Measurements from ENCODE around the gene CER1. TPM values are rescaled to one million over a fixed set of nuclear protein-coding genes. Genes with fewer than 3 reads are reported as not detected.

The CER1 gene
- total and polyA plus RNA-seq, 10 of the 15 experiments (the other 5 are each of a cell fraction or from before 2014, with no cell fraction given): not detected

DNA sequence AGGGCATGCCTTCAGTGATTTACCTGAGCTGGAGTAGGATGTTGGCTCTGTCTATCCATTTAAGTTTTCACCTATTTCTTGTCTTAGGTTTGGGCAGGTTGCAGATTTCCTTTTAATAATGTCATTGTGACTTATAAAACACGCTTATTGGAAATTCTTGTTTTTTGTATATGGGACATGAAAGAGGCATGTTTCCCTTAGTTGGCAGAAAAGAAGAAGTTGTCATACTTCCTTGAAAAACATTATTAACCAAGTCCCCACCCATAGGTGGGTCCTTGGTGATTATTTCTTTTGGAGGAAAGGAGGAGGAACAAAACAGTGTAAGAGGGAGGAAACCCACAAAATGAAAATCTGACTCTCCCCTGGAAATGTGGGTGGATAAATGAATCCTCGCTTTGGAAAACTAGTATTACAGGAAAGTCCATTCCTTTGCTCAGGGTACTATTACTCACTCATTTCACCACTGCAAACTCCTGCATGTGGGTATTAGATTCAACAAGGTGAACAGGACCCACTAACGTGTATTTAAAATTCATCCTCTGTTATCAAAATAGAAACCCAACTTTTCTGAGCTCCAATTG lies 9.3 kb downstream of the CER1 start:
- TF ChIP-seq ZNF274 (IDR thresholded peaks at IDR 0.05; ENCODE audit: insufficient read depth, insufficient read length): no peak
- no peak for TF ChIP-seq SMAD1 (IDR thresholded peaks at IDR 0.05; ENCODE audit: low read depth, partially characterized antibody)
- no peak for TF ChIP-seq BRCA1 (IDR thresholded peaks at IDR 0.05; ENCODE audit: low read depth, low read length)
- no peak for TF ChIP-seq WRNIP1 (IDR thresholded peaks at IDR 0.05; ENCODE audit: borderline replicate concordance, low read depth, low read length)
- TF ChIP-seq ZBED1 (IDR thresholded peaks at IDR 0.05; ENCODE audit: borderline replicate concordance): no peak
- no peak for TF ChIP-seq SUZ12 (IDR thresholded peaks at IDR 0.05; ENCODE audit: unreplicated experiment)
- TF ChIP-seq DPF2 (IDR thresholded peaks at IDR 0.05): no peak
- TF ChIP-seq, protein P1, sequence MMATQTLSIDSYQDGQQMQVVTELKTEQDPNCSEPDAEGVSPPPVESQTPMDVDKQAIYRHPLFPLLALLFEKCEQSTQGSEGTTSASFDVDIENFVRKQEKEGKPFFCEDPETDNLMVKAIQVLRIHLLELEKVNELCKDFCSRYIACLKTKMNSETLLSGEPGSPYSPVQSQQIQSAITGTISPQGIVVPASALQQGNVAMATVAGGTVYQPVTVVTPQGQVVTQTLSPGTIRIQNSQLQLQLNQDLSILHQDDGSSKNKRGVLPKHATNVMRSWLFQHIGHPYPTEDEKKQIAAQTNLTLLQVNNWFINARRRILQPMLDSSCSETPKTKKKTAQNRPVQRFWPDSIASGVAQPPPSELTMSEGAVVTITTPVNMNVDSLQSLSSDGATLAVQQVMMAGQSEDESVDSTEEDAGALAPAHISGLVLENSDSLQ (IDR thresholded peaks at IDR 0.05): no peak
- TF ChIP-seq MXI1 (IDR thresholded peaks at IDR 0.05; ENCODE audit: low read depth, low read length): no peak
- no peaks in the 10 kb centered on the region for H3K4me1 ChIP-seq (ENCODE audit: control insufficient read depth, insufficient read depth, low read length)
- H3K27ac ChIP-seq (ENCODE audit: control insufficient read depth, insufficient read depth): no peak overlapping the region
- H3K27me3 ChIP-seq (replicated peaks in 1 of 2; ENCODE audit: control insufficient read depth in 2 of 2, insufficient read depth in 2 of 2, low read length in 1 of 2): no peaks in the 10 kb centered on the region
- H4K20me1 ChIP-seq (ENCODE audit: control insufficient read depth, insufficient read depth): no peaks in the 10 kb centered on the region
- H3K79me2 ChIP-seq (ENCODE audit: control insufficient read depth, insufficient read depth, low read length): no peaks in the 10 kb centered on the region
- ChIA-PET POLR2A (no interaction called here), RAD21 (ENCODE audit: unreplicated experiment) (no interaction called here), SMC1A (ENCODE audit: uncharacterized antibody, unreplicated experiment) (interaction anchor here (2.1 kb wide), 1 partner anchor 21 kb away, joined by 6 read pairs; no protein-coding TSS in a partner anchor), CTCF (no interaction called here)
- no peak for DNase-seq (ENCODE audit: low read depth, low spot score)
- H3K36me3 ChIP-seq (ENCODE audit: control insufficient read depth in 2 of 2, insufficient read depth in 2 of 2, low read length in 1 of 2): no peaks in the 10 kb centered on the region
- intact Hi-C loops (cut with micrococcal nuclease; ENCODE audit: unreplicated experiment) (no loop called here), in situ Hi-C loops (cut with MboI) (no loop called here)
- peaks cover 1% of the 10 kb centered on the region; the same call in 1 of the 3 replicates for H3K9me3 ChIP-seq (replicated peaks; ENCODE audit: control insufficient read depth, insufficient read depth, low read length)
- WGBS (ENCODE audit: insufficient coverage, insufficient replicate concordance, low lambda C conversion rate, missing lambda C conversion rate): 28% methylated on average over 3 of the region's 3 CpGs
- no peak overlapping the region for H3K4me3 ChIP-seq
- FAIRE-seq: no peak
- no peak overlapping the region for H3K4me2 ChIP-seq (ENCODE audit: control insufficient read depth, insufficient read depth)
- no peak overlapping the region for H2AFZ ChIP-seq (ENCODE audit: control insufficient read depth, low read depth, low read length)
- ATAC-seq: no peak
- no TSS peak for BruUV-seq (replicated peaks)
- H3K9ac ChIP-seq (ENCODE audit: control insufficient read depth, insufficient read depth, low read length): no peak overlapping the region

All from GM12878 (cell line).